Osteoblast (primary cell): ENCODE measurements around the gene TNRC18. TPM values are rescaled to one million over a fixed set of nuclear protein-coding genes. Genes with fewer than 3 reads are reported as not detected.

Experiments
- DNase-seq: peaks from one replicate; pipeline ENCODE4 v3.0.0; 2011; ENCODE audit warnings: low spot score, mixed read lengths; ENCODE audit not compliant: insufficient read length; ENCODE audit errors: missing footprints
- H2AFZ ChIP-seq: 2 replicates; pipeline ENCODE4 v1.6.0; 2011; ENCODE audit warnings: mild to moderate bottlenecking, low read length
- H3K27ac ChIP-seq: 2 replicates; pipeline ENCODE4 v1.5.1; 2011; ENCODE audit warnings: mild to moderate bottlenecking, low read depth, low read length, moderate library complexity
- H3K27me3 ChIP-seq: 2 replicates; pipeline ENCODE4 v1.6.0; 2012; ENCODE audit warnings: mild to moderate bottlenecking, control low read depth, inconsistent platforms, low read length, moderate library complexity; ENCODE audit not compliant: insufficient read depth
- H3K36me3 ChIP-seq: 2 replicates; pipeline ENCODE4 v1.5.1; 2011; ENCODE audit warnings: mild to moderate bottlenecking, low read length, control low read depth, moderate library complexity; ENCODE audit not compliant: insufficient read depth
- H3K4me1 ChIP-seq: 2 replicates; pipeline ENCODE4 v1.5.1; 2011; ENCODE audit warnings: mild to moderate bottlenecking, low read length, control low read depth, moderate library complexity; ENCODE audit not compliant: insufficient read depth
- H3K4me2 ChIP-seq: 2 replicates; pipeline ENCODE4 v1.6.0; 2011; ENCODE audit warnings: mild to moderate bottlenecking, low read length; ENCODE audit not compliant: insufficient read depth
- H3K4me3 ChIP-seq: fragments of 200-600 bp; sonication (generic); 3 replicates; pipeline ENCODE4 v1.5.1; 2012; ENCODE audit warnings: mild to moderate bottlenecking, low read length, inconsistent platforms; ENCODE audit not compliant: insufficient read depth
- H3K79me2 ChIP-seq: 2 replicates; pipeline ENCODE4 v1.6.0; 2012; ENCODE audit warnings: mild to moderate bottlenecking, low read length, control low read depth, inconsistent platforms; ENCODE audit not compliant: insufficient read depth
- H3K9me3 ChIP-seq: 2 replicates; pipeline ENCODE4 v1.5.1; 2011; ENCODE audit warnings: low read depth, low read length, control low read depth
- H4K20me1 ChIP-seq: 2 replicates; pipeline ENCODE4 v1.6.0; 2012; ENCODE audit warnings: mild to moderate bottlenecking, low read length, control low read depth; ENCODE audit not compliant: insufficient read depth
- CTCF ChIP-seq: IDR thresholded peaks from 2 replicates; pipeline ENCODE4 v1.5.1; 2011; ENCODE audit warnings: mild to moderate bottlenecking, low read depth, low read length, moderate library complexity; ENCODE audit errors: extremely low read depth
- total RNA-seq: library from RNA; depleted of rRNA; stranded (reverse); fragments of >200 nt; gene quantifications from 2 replicates; pipeline ENCODE4 v1.2.3, GENCODE V29; 2012

The TNRC18 gene
- total RNA-seq, 1 donor = 83.6 TPM

- H3K27me3 ChIP-seq = no peaks in the 10 kb centered on the region
- no peak overlapping the region for H3K4me3 ChIP-seq
- no peak overlapping the region for H3K27ac ChIP-seq
- no peak for DNase-seq
- no peaks in the 10 kb centered on the region for H3K9me3 ChIP-seq
- no peaks in the 10 kb centered on the region for H3K36me3 ChIP-seq
- H4K20me1 ChIP-seq = peaks cover 2% of the 10 kb centered on the region
- no peak for TF ChIP-seq CTCF
- H3K4me2 ChIP-seq = no peak overlapping the region
- H2AFZ ChIP-seq = no peak overlapping the region
- peaks cover 7% of the 10 kb centered on the region for H3K4me1 ChIP-seq
- H3K79me2 ChIP-seq = no peaks in the 10 kb centered on the region
These were observed 31.5 kb upstream of the TNRC18 start for GRCh38 chr7:5455175-5455574.

DNA sequence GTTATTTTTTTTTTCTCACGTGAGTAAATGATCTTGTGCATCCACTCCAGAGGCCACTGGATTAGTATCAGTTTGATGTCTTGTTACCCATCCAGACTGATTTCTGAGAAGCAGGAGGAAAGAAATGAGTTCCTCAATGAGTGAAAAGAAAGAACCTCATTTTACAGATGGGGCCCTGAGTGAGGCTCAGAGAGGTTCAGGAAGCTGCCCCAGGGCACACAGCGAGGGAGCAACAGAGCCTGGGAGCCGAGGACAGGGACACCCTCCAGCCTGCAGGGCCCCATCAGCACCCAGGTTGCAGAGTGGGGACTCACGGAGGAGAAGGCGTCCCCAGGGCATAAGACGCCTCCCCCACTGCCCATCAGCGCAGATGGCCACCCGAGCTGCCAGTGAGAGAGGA is 30.9 kb upstream of the TNRC18 start:
- Histone ChIP-seq H4K20me1 (peaks cover 2% of the 10 kb centered on the region), H2AFZ (no peak overlapping the region), H3K4me3 (no peak overlapping the region), H3K27me3 (no peaks in the 10 kb centered on the region), H3K27ac (no peak overlapping the region), H3K4me1 (peaks cover 7% of the 10 kb centered on the region), H3K4me2 (no peak overlapping the region), H3K79me2 (no peaks in the 10 kb centered on the region), H3K36me3 (no peaks in the 10 kb centered on the region), H3K9me3 (no peaks in the 10 kb centered on the region)
- DNase-seq = no peak
- no peak for TF ChIP-seq CTCF

GRCh38 chr7:5453566-5454075 is 30.0 kb upstream of the TNRC18 start:
- no peak for DNase-seq
- Histone ChIP-seq H3K27me3 (no peaks in the 10 kb centered on the region), H3K9me3 (no peaks in the 10 kb centered on the region), H3K4me2 (no peak overlapping the region), H3K4me1 (peaks cover 7% of the 10 kb centered on the region), H2AFZ (no peak overlapping the region), H3K36me3 (no peaks in the 10 kb centered on the region), H3K79me2 (no peaks in the 10 kb centered on the region), H4K20me1 (peaks cover 2% of the 10 kb centered on the region), H3K27ac (no peak overlapping the region), H3K4me3 (no peak overlapping the region)
- no peak for TF ChIP-seq CTCF

GRCh38 chr7:5452937-5453540 is 29.4 kb upstream of the TNRC18 start:
- Histone ChIP-seq H3K27me3 (no peaks in the 10 kb centered on the region), H3K4me1 (peaks cover 7% of the 10 kb centered on the region), H3K9me3 (no peaks in the 10 kb centered on the region), H3K4me3 (no peak overlapping the region), H3K4me2 (no peak overlapping the region), H4K20me1 (peaks cover 2% of the 10 kb centered on the region), H3K36me3 (no peaks in the 10 kb centered on the region), H2AFZ (no peak overlapping the region), H3K27ac (no peak overlapping the region), H3K79me2 (no peaks in the 10 kb centered on the region)
- DNase-seq = peak; percentile 94
- TF ChIP-seq CTCF = no peak
